H9 (cell line): Measurements from ENCODE around the gene STT3B. TPM values are rescaled to one million over a fixed set of nuclear protein-coding genes. Genes with fewer than 3 reads are reported as not detected.

Source experiments
- DNase-seq: peaks from one replicate; pipeline ENCODE4 v3.0.0-alpha.2; 2017
- H2AFZ ChIP-seq: one replicate; pipeline ENCODE4 v1.6.1; 2013; ENCODE audit warnings: mild to moderate bottlenecking, low read length, control low read depth, moderate library complexity
- H2AK5ac ChIP-seq: 2 replicates; pipeline ENCODE4 v1.6.1; 2013; ENCODE audit warnings: low read length, control low read depth, mixed read lengths; ENCODE audit not compliant: insufficient read length
- H2BK120ac ChIP-seq: one replicate; pipeline ENCODE4 v1.6.1; 2013; ENCODE audit warnings: low read depth, mild to moderate bottlenecking, low read length, control low read depth, inconsistent platforms; ENCODE audit not compliant: poor library complexity, severe bottlenecking
- H2BK12ac ChIP-seq: 2 replicates; pipeline ENCODE4 v1.6.1; 2013; ENCODE audit warnings: low read length, control low read depth, mixed read lengths, low read depth; ENCODE audit not compliant: insufficient read length
- H2BK15ac ChIP-seq: 2 replicates; pipeline ENCODE4 v1.6.1; 2013; ENCODE audit warnings: low read depth, low read length, control low read depth
- H2BK20ac ChIP-seq: one replicate; pipeline ENCODE4 v1.6.1; 2013; ENCODE audit warnings: low read depth, mild to moderate bottlenecking, low read length, control low read depth, inconsistent platforms; ENCODE audit not compliant: poor library complexity, severe bottlenecking
- H2BK5ac ChIP-seq: 2 replicates; pipeline ENCODE4 v1.6.1; 2013; ENCODE audit warnings: low read length, control low read depth, mixed read lengths; ENCODE audit not compliant: insufficient read length
- H3K14ac ChIP-seq: 2 replicates; pipeline ENCODE4 v1.6.1; 2013; ENCODE audit warnings: low read length, control low read depth; ENCODE audit not compliant: insufficient read depth
- H3K18ac ChIP-seq: 2 replicates; pipeline ENCODE4 v1.6.1; 2013; ENCODE audit warnings: low read depth, mild to moderate bottlenecking, mixed read lengths, low read length, control low read depth; ENCODE audit not compliant: insufficient read length
- H3K23ac ChIP-seq: 2 replicates; pipeline ENCODE4 v1.6.1; 2013; ENCODE audit warnings: low read length, control low read depth, mixed read lengths, low read depth; ENCODE audit not compliant: insufficient read length
- H3K23me2 ChIP-seq: 2 replicates; pipeline ENCODE4 v1.6.1; 2013; ENCODE audit warnings: low read depth, mild to moderate bottlenecking, mixed read lengths, low read length, control low read depth; ENCODE audit not compliant: insufficient read length, poor library complexity, severe bottlenecking
- H3K27ac ChIP-seq: 2 replicates; pipeline ENCODE4 v1.5.1; 2013; ENCODE audit warnings: low read length, control low read depth, mixed read lengths, low read depth; ENCODE audit not compliant: insufficient read length
- H3K27me3 ChIP-seq: 2 replicates; pipeline ENCODE4 v1.6.1; 2013; ENCODE audit warnings: low read length, control low read depth, inconsistent platforms; ENCODE audit not compliant: insufficient read depth
- H3K4ac ChIP-seq: 2 replicates; pipeline ENCODE4 v1.6.1; 2013; ENCODE audit warnings: low read depth, mild to moderate bottlenecking, control low read depth, inconsistent platforms, low read length, moderate library complexity
- H3K4me1 ChIP-seq: 2 replicates; pipeline ENCODE4 v1.6.1; 2013; ENCODE audit warnings: low read length, control low read depth, inconsistent platforms; ENCODE audit not compliant: insufficient read depth
- H3K4me2 ChIP-seq: 2 replicates; pipeline ENCODE4 v1.6.1; 2013; ENCODE audit warnings: low read length, control low read depth, mixed read lengths; ENCODE audit not compliant: insufficient read length, insufficient read depth
- H3K56ac ChIP-seq: 2 replicates; pipeline ENCODE4 v1.6.1; 2013; ENCODE audit warnings: low read depth, mild to moderate bottlenecking, mixed read lengths, low read length, control low read depth; ENCODE audit not compliant: insufficient read length
- H3K79me1 ChIP-seq: 2 replicates; pipeline ENCODE4 v1.6.1; 2013; ENCODE audit warnings: low read depth, mild to moderate bottlenecking, moderate library complexity, low read length, control low read depth, inconsistent platforms; ENCODE audit not compliant: insufficient read depth, poor library complexity, severe bottlenecking
- H3K79me2 ChIP-seq: 2 replicates; pipeline ENCODE4 v1.6.1; 2013; ENCODE audit warnings: low read length, control low read depth, inconsistent platforms; ENCODE audit not compliant: insufficient read depth
- H3K9ac ChIP-seq: 2 replicates; pipeline ENCODE4 v1.6.1; 2013; ENCODE audit warnings: low read length, control low read depth, mixed read lengths; ENCODE audit not compliant: insufficient read length; ENCODE audit errors: extremely low read depth
- H3K9me3 ChIP-seq: one replicate; pipeline ENCODE4 v1.6.1; 2013; ENCODE audit warnings: low read depth, low read length, inconsistent platforms; ENCODE audit not compliant: control insufficient read depth
- H3T11ph ChIP-seq: one replicate; pipeline ENCODE4 v1.6.1; 2013; ENCODE audit warnings: mild to moderate bottlenecking, low read length, control low read depth, inconsistent platforms
- H4K20me1 ChIP-seq: one replicate; pipeline ENCODE4 v1.6.1; 2013; ENCODE audit not compliant: control insufficient read depth, insufficient read length, insufficient read depth
- H4K5ac ChIP-seq: 2 replicates; pipeline ENCODE4 v1.6.1; 2013; ENCODE audit warnings: low read depth, mild to moderate bottlenecking, mixed read lengths, low read length, control low read depth; ENCODE audit not compliant: insufficient read length
- H4K8ac ChIP-seq: replicated peaks from 2 replicates; pipeline ENCODE4 v1.6.1; 2013; ENCODE audit warnings: low read length, control low read depth, mixed read lengths, low read depth; ENCODE audit not compliant: insufficient read length
- H4K91ac ChIP-seq: 2 replicates; pipeline ENCODE4 v1.6.1; 2013; ENCODE audit warnings: low read depth, mild to moderate bottlenecking, moderate library complexity, mixed read lengths, low read length, control low read depth; ENCODE audit not compliant: insufficient read length
- H3K27ac Mint-ChIP-seq, 3 experiments: 2 replicates in 2 of 3; 3 replicates in 1 of 3; pipeline ENCODE4 v1.8.0; 2020 to 2021; ENCODE audit warnings: mixed read lengths in 3 of 3, mild to moderate bottlenecking in 1 of 3, moderate library complexity in 1 of 3
- H3K27me3 Mint-ChIP-seq: 2 replicates; pipeline ENCODE4 v1.8.0; 2021; ENCODE audit warnings: low read depth, mild to moderate bottlenecking, moderate library complexity, mixed read lengths
- H3K36me3 Mint-ChIP-seq, 3 experiments: 2 replicates in 2 of 3; 3 replicates in 1 of 3; pipeline ENCODE4 v1.8.0; 2020 to 2021; ENCODE audit warnings: low read depth in 3 of 3, mixed read lengths in 3 of 3; ENCODE audit not compliant: insufficient read depth in 1 of 3
- H3K4me1 Mint-ChIP-seq, 2 experiments: 2 replicates each; pipeline ENCODE4 v1.8.0; 2020; ENCODE audit warnings: mixed read lengths in 2 of 2
- H3K4me3 Mint-ChIP-seq, 2 experiments: 2 replicates in 1 of 2; 3 replicates in 1 of 2; pipeline ENCODE4 v1.8.0; 2020 to 2021; ENCODE audit warnings: mild to moderate bottlenecking in 2 of 2, mixed read lengths in 2 of 2, moderate library complexity in 1 of 2
- H3K9me3 Mint-ChIP-seq, 2 experiments: 2 replicates in 1 of 2; 3 replicates in 1 of 2; pipeline ENCODE4 v1.8.0; 2020; ENCODE audit warnings: mild to moderate bottlenecking in 2 of 2, mixed read lengths in 2 of 2, moderate library complexity in 1 of 2
- WGBS: extraction: QIAGEN DNeasy Blood & Tissue Kit; methylation state at CpG from one replicate; pipeline ENCODE4 v1.1.7; 2013; ENCODE audit warnings: missing lambda C conversion rate, low lambda C conversion rate, mixed read lengths; ENCODE audit not compliant: insufficient read length; ENCODE audit errors: extremely low coverage; 5-methylcytosine and 5-hydroxymethylcytosine counted together
- total RNA-seq: library from RNA; stranded (reverse); gene quantifications from 2 replicates; pipeline ENCODE4 v1.2.1, GENCODE V29; 2021
- TF ChIP-seq, protein P1 (sequence below): fragments of 200-600 bp; sonication (generic); conservative IDR thresholded peaks from 3 replicates; pipeline ENCODE4 v1.8.0; 2021; ENCODE audit warnings: antibody characterized with exemption, mild to moderate bottlenecking

STT3B gene
- total RNA-seq, 1 experiment from 2014 or later: 79.9 TPM

DNA sequence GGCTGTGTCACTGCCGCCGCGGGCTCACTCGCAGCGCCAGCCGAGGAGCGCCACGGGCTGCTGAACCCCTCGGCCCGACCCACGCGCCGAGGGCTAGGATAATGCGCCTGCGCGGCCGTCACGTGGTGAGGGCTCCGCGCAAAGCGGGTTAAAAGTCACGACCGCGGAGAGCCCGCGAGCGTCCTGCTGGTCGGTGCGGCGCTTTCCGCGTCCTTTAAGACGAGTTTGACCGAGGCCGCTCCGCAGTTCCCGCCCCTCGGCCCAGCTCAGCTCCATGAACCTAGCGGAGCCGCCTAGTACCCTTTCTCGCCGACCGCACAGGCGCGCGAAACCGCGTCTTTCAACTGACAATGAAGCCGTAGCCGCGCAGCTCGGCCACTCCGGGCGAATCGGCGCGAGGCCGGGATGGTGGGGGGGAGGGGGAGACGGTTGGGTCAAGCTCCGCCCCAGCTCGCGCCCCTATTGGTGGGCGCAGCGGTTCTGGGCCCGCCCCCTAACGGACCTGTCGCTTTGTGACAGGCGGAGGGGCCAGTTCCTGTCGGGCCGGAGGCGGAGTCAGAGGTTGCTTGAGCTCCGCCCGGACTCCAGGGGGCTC lies 636 bp upstream of the STT3B start:
- Histone ChIP-seq H2BK12ac (no peak overlapping the region), H3K56ac (no peak overlapping the region), H3K27ac (peak overlapping the region; percentile 61), H2AFZ (no peak overlapping the region), H2BK15ac (no peak overlapping the region), H3K79me1 (no peaks in the 10 kb centered on the region), H4K20me1 (no peaks in the 10 kb centered on the region), H3K14ac (peak overlapping the region; percentile 36), H3K23me2 (peaks cover 11% of the 10 kb centered on the region), H3K9me3 (no peaks in the 10 kb centered on the region), H2AK5ac (no peak overlapping the region), H3K4ac (no peak overlapping the region), H4K8ac (no peak overlapping the region), H2BK120ac (no peak overlapping the region), H3K4me1 (peaks cover under 1% of the 10 kb centered on the region; the same call in 1 of the 2 replicates), H3K4me2 (peak overlapping the region; percentile 61), H2BK5ac (no peak overlapping the region), H4K91ac (no peak overlapping the region), H3T11ph (no peak overlapping the region), H3K23ac (no peak overlapping the region), H3K79me2 (peaks cover 10% of the 10 kb centered on the region; the same call in 1 of the 2 replicates), H3K18ac (peak overlapping the region; percentile 18), H3K9ac (peak overlapping the region; percentile 91), H3K27me3 (no peaks in the 10 kb centered on the region), H2BK20ac (no peak overlapping the region), H4K5ac (peak overlapping the region; percentile 30)
- Mint-ChIP-seq H3K27me3 (no peaks in the 10 kb centered on the region), H3K36me3 (no peaks in the 10 kb centered on the region; a peak in 1 of 7 replicates), H3K9me3 (no peaks in the 10 kb centered on the region; a peak in 1 of 5 replicates), H3K4me3 (no peak overlapping the region; a peak in 3 of 5 replicates), H3K4me1 (peaks cover 23 to 25% of the 10 kb centered on the region in 2 experiments), H3K27ac (peak overlapping the region; percentile 98 to 99 (median 99))
- no CpG with 5 or more reads among the region's 73 CpGs for WGBS
- DNase-seq: peak; percentile 99
- TF ChIP-seq, protein P1, sequence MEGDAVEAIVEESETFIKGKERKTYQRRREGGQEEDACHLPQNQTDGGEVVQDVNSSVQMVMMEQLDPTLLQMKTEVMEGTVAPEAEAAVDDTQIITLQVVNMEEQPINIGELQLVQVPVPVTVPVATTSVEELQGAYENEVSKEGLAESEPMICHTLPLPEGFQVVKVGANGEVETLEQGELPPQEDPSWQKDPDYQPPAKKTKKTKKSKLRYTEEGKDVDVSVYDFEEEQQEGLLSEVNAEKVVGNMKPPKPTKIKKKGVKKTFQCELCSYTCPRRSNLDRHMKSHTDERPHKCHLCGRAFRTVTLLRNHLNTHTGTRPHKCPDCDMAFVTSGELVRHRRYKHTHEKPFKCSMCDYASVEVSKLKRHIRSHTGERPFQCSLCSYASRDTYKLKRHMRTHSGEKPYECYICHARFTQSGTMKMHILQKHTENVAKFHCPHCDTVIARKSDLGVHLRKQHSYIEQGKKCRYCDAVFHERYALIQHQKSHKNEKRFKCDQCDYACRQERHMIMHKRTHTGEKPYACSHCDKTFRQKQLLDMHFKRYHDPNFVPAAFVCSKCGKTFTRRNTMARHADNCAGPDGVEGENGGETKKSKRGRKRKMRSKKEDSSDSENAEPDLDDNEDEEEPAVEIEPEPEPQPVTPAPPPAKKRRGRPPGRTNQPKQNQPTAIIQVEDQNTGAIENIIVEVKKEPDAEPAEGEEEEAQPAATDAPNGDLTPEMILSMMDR: no peak
